ENCODE data around the gene CASKIN2.
A peak's percentile ranks its signal among the peaks of the same experiment; 100 is the strongest.
"Not testable (repeated sequence)": the region's sequence is repeated elsewhere in the genome, so short reads cannot be mapped to it uniquely, and the experiment has no call there.

CASKIN2 gene

GRCh38 chr17:75468291-75468754 lies 47.0 kb downstream of the CASKIN2 start:
- no peak for DNase-seq (ENCODE audit: low read depth in 2 of 2)

GRCh38 chr17:75465039-75465438 lies 50.3 kb downstream of the CASKIN2 start:
- DNase-seq (ENCODE audit: low read depth in 2 of 2): no peak

GRCh38 chr17:75463603-75464002 lies 51.7 kb downstream of the CASKIN2 start:
- DNase-seq (ENCODE audit: low read depth in 2 of 2): no peak

GRCh38 chr17:75460295-75460694 lies 55.0 kb downstream of the CASKIN2 start:
- DNase-seq (ENCODE audit: low read depth in 2 of 2): no peak

GRCh38 chr17:75459590-75460267 lies 55.6 kb downstream of the CASKIN2 start:
- DNase-seq (ENCODE audit: low read depth in 2 of 2): no peak

- DNase-seq (ENCODE audit: low read depth in 2 of 2): no peak
Measured at GRCh38 chr17:75459246-75459589, 56.1 kb downstream of the CASKIN2 start.

- no peak for DNase-seq (ENCODE audit: low read depth in 2 of 2)
Measured at GRCh38 chr17:75457047-75457654, 58.2 kb downstream of the CASKIN2 start.

- DNase-seq (ENCODE audit: low read depth in 2 of 2): peak; percentile 82 to 90
Measured at GRCh38 chr17:75456417-75457046, 58.8 kb downstream of the CASKIN2 start, which contains the start of gene TMEM94. Gene TMEM94, plus strand, starts transcription at chr17:75456635. Its CDS starts 15,271 bp downstream, at chr17:75471906.

- DNase-seq (ENCODE audit: low read depth in 2 of 2): no peak
Measured at GRCh38 chr17:75456039-75456416, 59.3 kb downstream of the CASKIN2 start.

- not testable (repeated sequence) for DNase-seq (ENCODE audit: low read depth in 2 of 2)
Measured at GRCh38 chr17:75454672-75455071, 60.7 kb downstream of the CASKIN2 start.

GRCh38 chr17:75454193-75454592 lies 61.1 kb downstream of the CASKIN2 start:
- DNase-seq (ENCODE audit: low read depth in 2 of 2): no peak

- DNase-seq (ENCODE audit: low read depth in 2 of 2): no peak
Measured at GRCh38 chr17:75450270-75450669, 65.1 kb downstream of the CASKIN2 start.

Data from stimulated activated CD8-positive, alpha-beta memory T cell treated with anti-CD3 and anti-CD28 coated beads, Interleukin-7, amount 100 ng/mL, for 4 hours (primary cell).